GM10266 (cell line): ENCODE results near the gene TMBIM6.

Experiments
- DNase-seq: peaks from one replicate; pipeline ENCODE4 v3.0.0; 2012; ENCODE audit errors: extremely low spot score
- CTCF ChIP-seq: IDR thresholded peaks from 2 replicates; pipeline ENCODE4 v1.5.1; 2012; ENCODE audit warnings: mild to moderate bottlenecking, low read depth; ENCODE audit not compliant: control insufficient read depth, insufficient read depth; ENCODE audit errors: missing control alignments

Gene TMBIM6

GRCh38 chr12:49813131-49813530 lies 71.8 kb downstream of the TMBIM6 start:
- TF ChIP-seq CTCF = no peak
- DNase-seq = no peak
